HG03025 (cell line): ENCODE results near the gene HSPG2.

ENCODE experiments used
- ATAC-seq: cut with Tn5 transposase; IDR thresholded peaks from one replicate; pipeline ENCODE4 v1.9.1; 2021; ENCODE audit warnings: mild to moderate bottlenecking, moderate library complexity; ENCODE audit not compliant: unreplicated experiment, low FRiP score

Gene HSPG2

GRCh38 chr1:21775985-21776562, 161.0 kb downstream of the HSPG2 start:
- no peak for ATAC-seq

DNA sequence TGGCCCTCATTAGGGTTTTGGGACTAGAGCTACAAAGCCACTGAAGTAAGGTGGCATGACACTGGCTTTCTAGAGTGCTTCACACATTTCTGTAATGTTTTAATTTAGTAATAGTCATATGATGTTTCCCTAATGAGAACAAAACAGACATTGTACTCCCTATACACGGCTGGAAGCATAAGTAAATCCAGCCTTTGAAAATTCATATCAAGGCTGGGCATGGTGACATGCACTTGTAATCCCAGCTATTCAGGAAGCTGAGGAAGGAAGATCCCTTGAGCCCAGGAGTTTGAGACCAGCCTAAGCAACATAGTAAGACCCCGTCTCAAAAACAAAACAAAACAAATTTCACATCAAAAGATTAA, 161.6 kb downstream of the HSPG2 start:
- no peak for ATAC-seq

- ATAC-seq, result no peak
Measured at GRCh38 chr1:21774835-21775549, 162.1 kb downstream of the HSPG2 start.

GRCh38 chr1:21773585-21773984, 163.5 kb downstream of the HSPG2 start:
- ATAC-seq, result no peak
